K562 (cell line): ENCODE data around the gene CEACAM5. TPM values are rescaled to one million over a fixed set of nuclear protein-coding genes. Genes with fewer than 3 reads are reported as not detected.

Experiments used
- ATAC-seq: fragments of 200-7000 bp; cut with Tn5 transposase; 3 replicates; pipeline ENCODE4 v1.9.1; 2020; ENCODE audit warnings: moderate library complexity
- BruUV-seq: library from RNA; stranded (reverse); fragments of 400-500 nt; replicated peaks from 2 replicates; lab custom pipeline; 2021; lab: Mats Ljungman, UMichigan
- CTCF ChIA-PET: fragments of 300-600 bp; formaldehyde crosslinking; extraction: SDS; loops from one replicate; lab custom pipeline; 2021; ENCODE audit warnings: low intra/inter-chr PET ratio; lab: Yijun Ruan, JAX
- POLR2A ChIA-PET: fragments of 300-600, 350-650 bp; sonication (Branson Sonifier 250); formaldehyde crosslinking; extraction: SDS; loops from one replicate; lab custom pipeline; 2021; ENCODE audit warnings: antibody characterized with exemption, inconsistent platforms; lab: Yijun Ruan, JAX
- DNase-seq, 4 experiments: peaks; one replicate each; pipeline versions ENCODE4 v3.0.0 to v3.0.0-alpha.2; 2011 to 2018; ENCODE audit warnings: low spot score in 3 of 4, mixed read lengths in 3 of 4; ENCODE audit errors: extremely low read depth in 1 of 4
- FAIRE-seq: peaks from 2 replicates; lab custom pipeline; 2011; peaks lifted over from hg19 to GRCh38; lab: Jason Lieb, UNC
- H2AFZ ChIP-seq: 2 replicates; pipeline ENCODE4 v1.6.0; 2011; ENCODE audit warnings: low read depth, low read length, control low read depth, inconsistent platforms
- H3K27ac ChIP-seq: fragments of 200-600 bp; 3 replicates; pipeline ENCODE4 v1.8.0; 2011; ENCODE audit warnings: low read depth, mild to moderate bottlenecking, control low read depth, inconsistent platforms, low read length, moderate library complexity, mixed read lengths; ENCODE audit errors: extremely low read depth
- H3K27me3 ChIP-seq, 2 experiments: fragments of 300-600 bp in 1 of 2; 2 replicates in 1 of 2; 3 replicates in 1 of 2; pipeline versions ENCODE4 v1.6.0 to v1.8.0; 2011; ENCODE audit warnings: inconsistent platforms in 2 of 2, low read length in 2 of 2, mild to moderate bottlenecking in 1 of 2, mixed read lengths in 1 of 2, moderate library complexity in 1 of 2; ENCODE audit not compliant: control insufficient read depth in 2 of 2, insufficient read depth in 2 of 2
- H3K36me3 ChIP-seq: fragments of 300-600 bp; 3 replicates; pipeline ENCODE4 v1.8.0; 2011; ENCODE audit warnings: mild to moderate bottlenecking, low read length, inconsistent platforms; ENCODE audit not compliant: control insufficient read depth, insufficient read depth
- H3K4me1 ChIP-seq, 2 experiments: fragments of 200-600 bp in 1 of 2; replicated peaks in 1 of 2; 2 replicates in 1 of 2; 3 replicates in 1 of 2; pipeline versions ENCODE4 v1.5.1 to v1.8.0; 2011; ENCODE audit warnings: inconsistent platforms in 2 of 2, low read length in 2 of 2, mild to moderate bottlenecking in 1 of 2, mixed read lengths in 1 of 2, moderate library complexity in 1 of 2; ENCODE audit not compliant: control insufficient read depth in 2 of 2, insufficient read depth in 2 of 2
- H3K4me2 ChIP-seq: 2 replicates; pipeline ENCODE4 v1.6.1; 2011; ENCODE audit warnings: low read length, control low read depth, inconsistent platforms, mixed read lengths; ENCODE audit not compliant: insufficient read depth
- H3K4me3 ChIP-seq: fragments of 200-600 bp; sonication (generic), shearing (Covaris generic); 2 replicates; pipeline ENCODE4 v1.5.1; 2016; ENCODE audit warnings: control low read depth, inconsistent platforms
- H3K79me2 ChIP-seq: fragments of 200-600 bp; 3 replicates; pipeline ENCODE4 v1.8.0; 2011; ENCODE audit warnings: low read length, inconsistent platforms; ENCODE audit not compliant: control insufficient read depth, insufficient read depth
- H3K9ac ChIP-seq, 2 experiments: 2 replicates each; pipeline versions ENCODE4 v1.6.0 to v1.6.1; 2011; ENCODE audit warnings: low read depth in 2 of 2, low read length in 2 of 2, control low read depth in 1 of 2, inconsistent platforms in 1 of 2, mild to moderate bottlenecking in 1 of 2, mixed read lengths in 1 of 2; ENCODE audit not compliant: insufficient read depth in 1 of 2
- H3K9me1 ChIP-seq: one replicate; pipeline ENCODE4 v1.6.0; 2011; ENCODE audit warnings: inconsistent platforms, mild to moderate bottlenecking, low read length, moderate library complexity; ENCODE audit not compliant: control insufficient read depth, insufficient read depth
- H3K9me3 ChIP-seq: replicated peaks from 2 replicates; pipeline ENCODE4 v1.5.1; 2011; ENCODE audit warnings: low read depth, low read length, inconsistent platforms; ENCODE audit not compliant: control insufficient read depth, insufficient read depth
- H4K20me1 ChIP-seq: replicated peaks from 2 replicates; pipeline ENCODE4 v1.6.1; 2011; ENCODE audit warnings: low read length, inconsistent platforms, mixed read lengths; ENCODE audit not compliant: control insufficient read depth, insufficient read depth
- ETV1 ChIP-seq: fragments of 450-650 bp; conservative IDR thresholded peaks from 2 replicates; pipeline ENCODE4 v1.6.1; 2016; ENCODE audit warnings: missing genetic modification characterization, control low read depth, low read depth, missing compliant biosample characterization
- GTF2A2 ChIP-seq: IDR thresholded peaks from 2 replicates; pipeline ENCODE4 v1.6.1; 2016; ENCODE audit warnings: mild to moderate bottlenecking, missing genetic modification characterization, missing compliant biosample characterization
- HEY1 ChIP-seq: fragments of 250-450 bp; sonication (Bioruptor Pico); IDR thresholded peaks from 2 replicates; pipeline ENCODE4 v1.5.0; 2020; ENCODE audit warnings: mild to moderate bottlenecking, moderate library complexity, borderline replicate concordance
- NCOA2 ChIP-seq, 2 experiments: fragments of 450-650 bp; IDR thresholded peaks; 2 replicates each; pipeline ENCODE4 v1.6.1; 2018; ENCODE audit warnings: mild to moderate bottlenecking in 2 of 2, moderate library complexity in 1 of 2; ENCODE audit not compliant: partially characterized antibody in 2 of 2
- PHB2 ChIP-seq: fragments of 450-650 bp; IDR thresholded peaks from 2 replicates; pipeline ENCODE4 v1.6.1; 2017; ENCODE audit warnings: low read depth
- POLR2H ChIP-seq: IDR thresholded peaks from 2 replicates; pipeline ENCODE4 v1.6.1; 2016; ENCODE audit warnings: missing genetic modification characterization, low read depth, mild to moderate bottlenecking, control low read depth, missing compliant biosample characterization, moderate library complexity
- SRSF1 ChIP-seq: fragments of 200-400 bp; formaldehyde crosslinking; IDR thresholded peaks from 2 replicates; pipeline ENCODE4 v1.6.1; 2017; ENCODE audit warnings: mild to moderate bottlenecking, low read depth, low read length, moderate library complexity
- ZBTB11 ChIP-seq, 3 experiments: fragments of 200-800 bp in 1 of 3; fragments of 250-450 bp in 1 of 3; fragments of 450-650 bp in 1 of 3; sonication (Bioruptor Pico) in 1 of 3; sonication (Bioruptor generic) in 1 of 3; formaldehyde crosslinking in 1 of 3; IDR thresholded peaks; 2 replicates each; pipeline versions ENCODE4 v1.6.1 to v1.8.0; 2016 to 2022; ENCODE audit warnings: mild to moderate bottlenecking in 2 of 3, missing genetic modification characterization in 2 of 3, missing compliant biosample characterization in 1 of 3, moderate library complexity in 1 of 3
- WGBS: fragments of 100-300 bp; shearing (Covaris generic); methylation state at CpG from one replicate; pipeline ENCODE4 v1.1.6; 2016; ENCODE audit warnings: low coverage, mixed read lengths; ENCODE audit not compliant: insufficient coverage; ENCODE audit errors: missing lambda C conversion rate; 5-methylcytosine and 5-hydroxymethylcytosine counted together
- in situ Hi-C: fragments of 300-500 bp; cut with MboI; formaldehyde crosslinking; loops from 4 replicates; pipeline ENCODE4 v1.15.0; 2018; ENCODE audit warnings: inconsistent platforms, mixed read lengths
- intact Hi-C: fragments of 100-400 bp; cut with micrococcal nuclease; formaldehyde crosslinking; loops from 2 replicates; pipeline ENCODE4 v1.14.2; 2022
- polyA plus RNA-seq, 8 experiments: library from polyadenylated mRNA; depleted of rRNA in 4 of 8; stranded (reverse) in 5 of 8; unstranded in 3 of 8; fragments of >200 nt; fragmentation: Nextera tagmentation in 2 of 8; fragmentation: Illumina TruSeq in 1 of 8; extraction: Ambion mirVana in 2 of 8; extraction: Trizol in 1 of 8; gene quantifications; 2 replicates each; pipeline versions ENCODE4 v1.2.1 to v1.2.3, GENCODE V29; 2011 to 2014; ENCODE audit warnings: inconsistent platforms in 1 of 8, missing spikeins in 1 of 8
- total RNA-seq, 7 experiments: library from RNA; depleted of rRNA in 6 of 7; stranded (reverse); fragments of >200 nt in 6 of 7; fragmentation: Illumina TruSeq in 2 of 7; extraction: Trizol in 2 of 7; gene quantifications; 2 replicates each; pipeline versions ENCODE4 v1.2.1 to v1.2.3, GENCODE V29; 2011 to 2021; ENCODE audit warnings: low replicate concordance in 1 of 7

The CEACAM5 gene
- total and polyA plus RNA-seq, 9 of the 15 experiments (the other 6 are each of a cell fraction or from before 2014, with no cell fraction given), result 0.33 TPM; not detected in 8

GRCh38 chr19:41771410-41771809 lies 63.0 kb downstream of the CEACAM5 start (continued):
- TF ChIP-seq GTF2A2 (tag), result no peak
- TF ChIP-seq ZBTB11 (CRISPR knock-in tag; IDR thresholded peaks at IDR 0.05), result no peak
- TF ChIP-seq SRSF1, result no peak
- TF ChIP-seq ETV1 (tag), result no peak

DNA sequence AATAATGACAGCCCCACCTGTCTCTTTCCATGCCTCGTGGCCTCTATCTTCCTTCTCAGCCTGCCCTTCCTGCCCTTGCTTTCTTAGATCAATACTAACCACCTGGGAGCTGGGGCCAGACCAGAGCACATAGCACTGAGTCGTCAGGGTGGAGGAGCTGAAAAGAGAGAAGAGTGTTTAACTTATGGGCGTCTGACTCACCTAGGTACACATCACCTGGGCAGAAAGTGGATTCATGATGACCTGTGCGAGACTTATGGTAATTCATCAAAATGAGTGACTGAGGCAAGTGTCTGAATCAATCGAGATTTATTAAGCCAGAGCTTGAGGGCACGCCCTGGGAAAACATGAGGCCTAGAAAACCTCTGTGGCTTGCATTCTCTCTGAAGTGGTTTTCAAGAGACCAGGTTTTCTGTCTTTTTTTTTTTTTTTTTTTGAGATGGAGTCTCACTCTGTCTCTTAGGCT lies 66.1 kb downstream of the CEACAM5 start:
- Histone ChIP-seq H3K4me2 (no peak overlapping the region), H3K36me3 (no peaks in the 10 kb centered on the region), H2AFZ (no peak overlapping the region), H3K27ac (no peak overlapping the region), H3K79me2 (no peaks in the 10 kb centered on the region), H3K27me3 (peaks cover 13 to 21% of the 10 kb centered on the region in 2 experiments; a peak in 4 of 5 replicates), H3K9me1 (no peaks in the 10 kb centered on the region), H4K20me1 (no peaks in the 10 kb centered on the region; the same call in 1 of the 2 replicates), H3K9ac (no peak overlapping the region), H3K9me3 (no peaks in the 10 kb centered on the region), H3K4me1 (no peaks in the 10 kb centered on the region), H3K4me3 (no peak overlapping the region)
- in situ Hi-C loops (no loop called here), intact Hi-C loops (no loop called here)
- no peak for FAIRE-seq
- no TSS peak for BruUV-seq
- WGBS, result 0% methylated on average over 6 of the region's 6 CpGs
- POLR2A ChIA-PET, result interaction anchor here (0.7 kb wide), 1 partner anchor 21 kb away, joined by 3 read pairs; no protein-coding TSS in a partner anchor
- no peak for DNase-seq
- CTCF ChIA-PET, result interaction anchor here (0.7 kb wide), 1 partner anchor 927 kb away, joined by 5 read pairs; no protein-coding TSS in a partner anchor
- no peak for ATAC-seq
- no peak for TF ChIP-seq PHB2
- TF ChIP-seq ZBTB11 (CRISPR knock-in tag; IDR thresholded peaks at IDR 0.05), result peak in 1 of 3 experiments; percentile 24; a peak in 1 of 6 replicates
- TF ChIP-seq HEY1 (CRISPR knock-in tag), result no peak
- no peak for TF ChIP-seq NCOA2 (IDR thresholded peaks at IDR 0.05; ENCODE audit: partially characterized antibody in 2 of 2)
- no peak for TF ChIP-seq POLR2H
